Activated CD8-positive, alpha-beta T cell treated with anti-CD3 and anti-CD28 coated beads for 36 hours (primary cell): ENCODE measurements around the gene SLIT3. TPM values are rescaled to one million over a fixed set of nuclear protein-coding genes. Genes with fewer than 3 reads are reported as not detected.

Source experiments
- ATAC-seq: fragments of 200-7000 bp; cut with Tn5 transposase; one replicate; pipeline ENCODE4 v1.10.0; 2021; ENCODE audit warnings: mild to moderate bottlenecking, moderate library complexity
- CTCF ChIA-PET: fragments of 350-600 bp; sonication (Branson Sonifier 250); formaldehyde crosslinking; loops from one replicate; lab custom pipeline; 2021; ENCODE audit warnings: antibody characterized with exemption; lab: Charles Lee
- POLR2A ChIA-PET: fragments of 350-600 bp; sonication (Branson Sonifier 250); formaldehyde crosslinking; loops from one replicate; lab custom pipeline; 2021; ENCODE audit warnings: antibody characterized with exemption; lab: Charles Lee
- DNase-seq: peaks from one replicate; pipeline ENCODE4 v3.0.0-alpha.2; 2020
- H3K27ac Mint-ChIP-seq: one replicate; pipeline ENCODE4 v1.8.0; 2021; ENCODE audit warnings: mild to moderate bottlenecking, mixed read lengths
- H3K27me3 Mint-ChIP-seq: one replicate; pipeline ENCODE4 v1.8.0; 2021; ENCODE audit warnings: mixed read lengths
- H3K36me3 Mint-ChIP-seq: one replicate; pipeline ENCODE4 v1.8.0; 2021; ENCODE audit warnings: low read depth, mixed read lengths
- H3K4me1 Mint-ChIP-seq: one replicate; pipeline ENCODE4 v1.8.0; 2021; ENCODE audit warnings: low read depth, mixed read lengths
- H3K4me3 Mint-ChIP-seq: one replicate; pipeline ENCODE4 v1.8.0; 2021; ENCODE audit warnings: mild to moderate bottlenecking, moderate library complexity, mixed read lengths
- H3K9me3 Mint-ChIP-seq: one replicate; pipeline ENCODE4 v1.8.0; 2021; ENCODE audit warnings: mixed read lengths
- CTCF ChIP-seq: fragments of 200-600 bp; IDR thresholded peaks from one replicate; pipeline ENCODE4 v1.8.0; 2022; ENCODE audit warnings: antibody characterized with exemption, mild to moderate bottlenecking
- intact Hi-C: fragments of 100-400 bp; cut with micrococcal nuclease; formaldehyde crosslinking; loops from one replicate; pipeline ENCODE4 v1.10.0; 2022
- total RNA-seq, 2 experiments: library from RNA; stranded (reverse); gene quantifications; one replicate each; pipeline ENCODE4 v1.2.3, GENCODE V29; 2021

SLIT3 gene
- total RNA-seq, 2 experiments from 2014 or later, result 0.69 to 0.74 TPM

GRCh38 chr5:168701641-168702040 lies 599.3 kb downstream of the SLIT3 start:
- Mint-ChIP-seq H3K27me3 (peaks cover 1% of the 10 kb centered on the region), H3K27ac (no peak overlapping the region), H3K9me3 (no peaks in the 10 kb centered on the region), H3K4me3 (no peak overlapping the region), H3K36me3 (no peaks in the 10 kb centered on the region), H3K4me1 (no peaks in the 10 kb centered on the region)
- ChIA-PET CTCF (no interaction called here), POLR2A (interaction anchor here (0.8 kb wide), 1 partner anchor 160 kb away, joined by 3 read pairs; no protein-coding TSS in a partner anchor)
- no peak for ATAC-seq
- TF ChIP-seq CTCF, result no peak
- intact Hi-C loops, result loop anchor here (10.0 kb wide), 1 partner anchor 243 kb away; no protein-coding TSS in a partner anchor
- no peak for DNase-seq

GRCh38 chr5:168699002-168699401 lies 601.9 kb downstream of the SLIT3 start:
- CTCF ChIA-PET, result interaction anchor here (1.0 kb wide), 1 partner anchor 19 kb away, joined by 3 read pairs; no protein-coding TSS in a partner anchor
- no peak for ATAC-seq

GRCh38 chr5:168697034-168697720 lies 603.8 kb downstream of the SLIT3 start:
- TF ChIP-seq CTCF, result no peak
- DNase-seq (no peak), ATAC-seq (no peak)
- POLR2A ChIA-PET, result no interaction called here
- no peaks in the 10 kb centered on the region for H3K9me3 Mint-ChIP-seq
- CTCF ChIA-PET, result interaction anchor here (1.7 kb wide), 1 partner anchor 16 kb away, joined by 4 read pairs; no protein-coding TSS in a partner anchor
- H3K36me3 Mint-ChIP-seq, result no peaks in the 10 kb centered on the region
- no peaks in the 10 kb centered on the region for H3K4me1 Mint-ChIP-seq
- H3K4me3 Mint-ChIP-seq, result no peak overlapping the region
- intact Hi-C loops, result no loop called here
- H3K27ac Mint-ChIP-seq, result no peak overlapping the region
- H3K27me3 Mint-ChIP-seq, result peaks cover 6% of the 10 kb centered on the region

More at GRCh38 chr5:168699002-168699401, 601.9 kb downstream of the SLIT3 start:
- DNase-seq, result no peak
- TF ChIP-seq CTCF, result no peak
- POLR2A ChIA-PET, result interaction anchor here (1.0 kb wide), 1 partner anchor 13 kb away, joined by 3 read pairs; no protein-coding TSS in a partner anchor
- H3K4me3 Mint-ChIP-seq, result no peak overlapping the region
- intact Hi-C loops, result no loop called here
- H3K27me3 Mint-ChIP-seq, result peaks cover 4% of the 10 kb centered on the region
- H3K9me3 Mint-ChIP-seq, result no peaks in the 10 kb centered on the region
- no peak overlapping the region for H3K27ac Mint-ChIP-seq
- no peaks in the 10 kb centered on the region for H3K4me1 Mint-ChIP-seq
- no peaks in the 10 kb centered on the region for H3K36me3 Mint-ChIP-seq

- DNase-seq (no peak), ATAC-seq (no peak)
- ChIA-PET CTCF (interaction anchor here (1.7 kb wide), 1 partner anchor 16 kb away, joined by 4 read pairs; no protein-coding TSS in a partner anchor), POLR2A (no interaction called here)
- no peak for TF ChIP-seq CTCF
- intact Hi-C loops, result no loop called here
- Mint-ChIP-seq H3K27me3 (peaks cover 6% of the 10 kb centered on the region), H3K4me1 (no peaks in the 10 kb centered on the region), H3K27ac (no peak overlapping the region), H3K9me3 (no peaks in the 10 kb centered on the region), H3K36me3 (no peaks in the 10 kb centered on the region), H3K4me3 (no peak overlapping the region)
Observed at GRCh38 chr5:168696611-168697010, 604.3 kb downstream of the SLIT3 start.

GRCh38 chr5:168695301-168695835 lies 605.6 kb downstream of the SLIT3 start:
- CTCF ChIA-PET, result interaction anchor here (1.0 kb wide), 1 partner anchor 9 kb away, joined by 3 read pairs; no protein-coding TSS in a partner anchor
- POLR2A ChIA-PET, result no interaction called here
- DNase-seq (no peak), ATAC-seq (no peak)
- no peaks in the 10 kb centered on the region for H3K36me3 Mint-ChIP-seq
- H3K4me3 Mint-ChIP-seq, result no peak overlapping the region
- H3K27ac Mint-ChIP-seq, result no peak overlapping the region
- H3K27me3 Mint-ChIP-seq, result peaks cover 5% of the 10 kb centered on the region
- TF ChIP-seq CTCF, result no peak
- H3K9me3 Mint-ChIP-seq, result no peaks in the 10 kb centered on the region
- H3K4me1 Mint-ChIP-seq, result no peaks in the 10 kb centered on the region
- intact Hi-C loops, result no loop called here
